ENCODE data around the gene CMTM8.

DNA sequence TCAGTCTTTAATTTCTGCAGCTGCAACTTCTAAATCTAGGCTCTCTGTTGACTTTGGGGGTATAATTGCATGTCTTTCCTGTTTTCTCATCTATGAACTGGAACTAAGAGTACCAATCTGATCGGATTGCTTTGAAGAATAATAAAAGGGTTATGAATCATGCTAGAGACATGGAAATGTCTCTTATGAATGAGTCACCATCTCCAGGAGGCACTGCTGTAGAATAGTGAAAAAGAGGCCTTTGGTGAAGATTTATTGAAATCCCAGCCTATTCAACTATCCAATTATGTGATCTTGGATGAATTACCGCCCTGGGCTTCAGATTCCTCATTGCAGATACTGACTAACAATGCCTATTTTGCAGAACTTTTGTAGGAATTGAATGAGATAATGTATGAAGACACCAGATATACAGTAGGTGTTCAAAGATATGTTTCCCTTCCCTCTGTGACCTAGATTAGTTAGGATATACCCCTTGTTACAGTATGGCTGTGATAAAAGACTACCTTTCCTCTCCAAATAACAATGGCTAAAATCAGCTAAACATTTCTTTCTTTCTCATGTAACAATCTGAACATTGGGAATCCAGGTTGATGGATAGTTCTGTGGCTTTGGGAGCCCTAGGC is 11.5 kb upstream of the CMTM8 start:
- TF ChIP-seq POLR2A (IDR thresholded peaks at IDR 0.05): no peak
- TF ChIP-seq, protein P1, sequence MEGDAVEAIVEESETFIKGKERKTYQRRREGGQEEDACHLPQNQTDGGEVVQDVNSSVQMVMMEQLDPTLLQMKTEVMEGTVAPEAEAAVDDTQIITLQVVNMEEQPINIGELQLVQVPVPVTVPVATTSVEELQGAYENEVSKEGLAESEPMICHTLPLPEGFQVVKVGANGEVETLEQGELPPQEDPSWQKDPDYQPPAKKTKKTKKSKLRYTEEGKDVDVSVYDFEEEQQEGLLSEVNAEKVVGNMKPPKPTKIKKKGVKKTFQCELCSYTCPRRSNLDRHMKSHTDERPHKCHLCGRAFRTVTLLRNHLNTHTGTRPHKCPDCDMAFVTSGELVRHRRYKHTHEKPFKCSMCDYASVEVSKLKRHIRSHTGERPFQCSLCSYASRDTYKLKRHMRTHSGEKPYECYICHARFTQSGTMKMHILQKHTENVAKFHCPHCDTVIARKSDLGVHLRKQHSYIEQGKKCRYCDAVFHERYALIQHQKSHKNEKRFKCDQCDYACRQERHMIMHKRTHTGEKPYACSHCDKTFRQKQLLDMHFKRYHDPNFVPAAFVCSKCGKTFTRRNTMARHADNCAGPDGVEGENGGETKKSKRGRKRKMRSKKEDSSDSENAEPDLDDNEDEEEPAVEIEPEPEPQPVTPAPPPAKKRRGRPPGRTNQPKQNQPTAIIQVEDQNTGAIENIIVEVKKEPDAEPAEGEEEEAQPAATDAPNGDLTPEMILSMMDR (IDR thresholded peaks at IDR 0.05): no peak
- TF ChIP-seq EP300 (IDR thresholded peaks at IDR 0.05): no peak
